AG09319 (cell line): Measurements from ENCODE around the gene HTT-AS.

Experiments used
- DNase-seq: peaks from one replicate; pipeline ENCODE4 v3.0.0-alpha.2; 2010; ENCODE audit warnings: low read depth; ENCODE audit errors: extremely low read depth
- CTCF ChIP-seq: IDR thresholded peaks from 2 replicates; pipeline ENCODE4 v1.5.1; 2011; ENCODE audit warnings: low read depth, mild to moderate bottlenecking, inconsistent platforms, low read length, moderate library complexity

The HTT-AS gene

GRCh38 chr4:3041192-3042142 lies 32.9 kb downstream of the HTT-AS start:
- TF ChIP-seq CTCF, result no peak; the same call in 1 of the 2 replicates
- no peak for DNase-seq

GRCh38 chr4:3040452-3041191 lies 33.7 kb downstream of the HTT-AS start:
- TF ChIP-seq CTCF, result no peak
- DNase-seq, result no peak

- no peak for DNase-seq
- TF ChIP-seq CTCF, result no peak
These were observed 34.5 kb downstream of the HTT-AS start for GRCh38 chr4:3039706-3040366.

- no peak for TF ChIP-seq CTCF
- no peak for DNase-seq
These were observed 36.3 kb downstream of the HTT-AS start for GRCh38 chr4:3037957-3038461.

GRCh38 chr4:3036131-3036952 lies 38.0 kb downstream of the HTT-AS start:
- TF ChIP-seq CTCF, result no peak
- no peak for DNase-seq

GRCh38 chr4:3035674-3036073 lies 38.7 kb downstream of the HTT-AS start:
- TF ChIP-seq CTCF, result no peak
- DNase-seq, result no peak
